Germinal center (tissue), 1 donor: ENCODE data around the gene CHPT1.

ENCODE experiments used
- DNase-seq: peaks from one replicate; pipeline ENCODE4 v3.0.0; 2012; ENCODE audit warnings: mixed read lengths, low spot score

Gene CHPT1

DNA sequence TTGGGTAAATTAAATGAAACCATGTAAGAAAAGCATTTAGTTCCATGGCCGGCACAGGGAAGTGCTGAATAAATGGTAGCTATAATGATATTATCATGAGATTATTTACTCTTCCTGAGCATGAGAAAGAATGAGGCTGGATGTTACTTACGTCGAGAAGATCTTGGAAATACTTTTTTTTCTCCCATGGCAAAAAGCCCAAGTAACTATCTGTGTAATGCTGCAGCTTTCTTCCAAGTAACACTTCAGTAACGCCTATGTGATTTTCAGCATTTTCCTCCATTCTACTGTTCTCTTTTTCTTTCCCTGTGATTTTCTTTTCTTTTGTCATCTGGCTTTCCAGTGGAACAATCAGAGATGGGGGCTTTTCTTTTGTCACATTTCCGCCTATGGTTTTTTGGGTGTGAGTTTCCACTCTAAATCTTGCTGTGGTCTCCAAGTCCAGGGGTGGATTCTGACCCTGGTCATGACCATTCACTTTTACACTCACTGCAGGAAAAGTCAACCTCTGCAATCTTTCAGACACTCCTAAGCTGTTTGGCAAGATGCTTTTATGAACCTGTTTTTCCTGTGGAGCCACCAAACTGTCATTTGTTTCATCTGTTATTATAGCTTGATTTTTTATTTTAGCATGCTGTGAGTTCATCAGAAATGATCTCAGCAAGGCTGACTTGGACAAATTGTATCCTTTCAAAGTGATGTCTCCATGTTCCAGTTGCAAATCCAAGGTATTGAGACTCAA lies 66.8 kb downstream of the CHPT1 start:
- no peak for DNase-seq

DNA sequence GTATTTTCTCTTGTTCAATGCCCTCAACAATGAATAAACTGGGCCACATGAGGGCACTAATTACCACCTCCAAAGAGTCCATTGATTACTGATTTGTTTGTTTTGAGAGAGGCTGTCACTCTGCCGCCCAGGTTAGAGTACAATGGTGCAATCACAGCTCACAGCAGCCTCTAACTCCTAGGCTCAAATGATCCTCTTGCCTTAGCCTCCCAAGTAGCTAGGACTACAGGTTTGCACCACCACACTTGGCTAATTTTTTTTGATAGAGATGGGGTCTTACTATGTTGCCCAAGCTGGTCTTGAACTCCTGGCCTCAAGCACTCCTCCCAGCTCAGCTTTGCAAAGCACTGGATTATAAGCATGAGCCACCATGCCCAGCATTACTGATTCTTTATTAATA lies 70.1 kb downstream of the CHPT1 start:
- DNase-seq = no peak

DNA sequence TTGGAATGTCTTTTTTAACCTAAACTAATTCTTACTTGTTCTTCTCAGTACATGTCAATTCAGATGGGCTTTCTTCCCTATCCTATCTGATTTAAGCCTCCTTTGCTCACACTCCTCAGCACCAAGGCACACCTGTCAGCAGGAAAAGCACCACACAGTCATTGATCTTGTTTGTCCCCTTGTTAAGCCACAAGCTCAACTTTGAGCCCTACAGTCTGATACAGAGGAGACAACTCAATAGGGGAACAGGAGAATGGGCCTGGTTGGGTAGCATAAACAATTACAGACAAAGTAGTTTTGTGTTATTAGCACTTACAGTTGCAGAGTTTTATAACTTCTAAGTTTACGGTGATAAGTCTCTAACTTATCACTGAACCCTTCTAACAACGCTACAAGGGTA lies 71.3 kb downstream of the CHPT1 start:
- DNase-seq = no peak

DNA sequence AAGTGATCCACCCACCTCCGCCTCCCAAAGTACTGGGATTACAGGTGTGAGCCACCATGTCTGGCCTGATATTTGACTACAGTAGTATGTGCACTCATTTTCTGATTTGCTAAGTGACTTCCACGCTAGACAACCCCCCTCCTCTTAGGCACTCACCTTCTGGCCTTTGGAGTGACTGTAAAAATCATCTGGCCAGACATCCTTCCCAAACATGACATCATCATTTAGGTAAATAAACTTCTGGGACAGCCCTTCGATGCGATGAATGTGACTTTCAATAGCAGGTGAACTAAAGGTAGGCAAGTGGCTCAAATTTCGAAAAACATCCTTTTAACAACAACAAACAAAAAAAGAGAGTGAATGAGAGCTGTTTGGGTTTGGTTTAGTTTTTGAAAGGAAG lies 72.4 kb downstream of the CHPT1 start:
- no peak for DNase-seq

DNA sequence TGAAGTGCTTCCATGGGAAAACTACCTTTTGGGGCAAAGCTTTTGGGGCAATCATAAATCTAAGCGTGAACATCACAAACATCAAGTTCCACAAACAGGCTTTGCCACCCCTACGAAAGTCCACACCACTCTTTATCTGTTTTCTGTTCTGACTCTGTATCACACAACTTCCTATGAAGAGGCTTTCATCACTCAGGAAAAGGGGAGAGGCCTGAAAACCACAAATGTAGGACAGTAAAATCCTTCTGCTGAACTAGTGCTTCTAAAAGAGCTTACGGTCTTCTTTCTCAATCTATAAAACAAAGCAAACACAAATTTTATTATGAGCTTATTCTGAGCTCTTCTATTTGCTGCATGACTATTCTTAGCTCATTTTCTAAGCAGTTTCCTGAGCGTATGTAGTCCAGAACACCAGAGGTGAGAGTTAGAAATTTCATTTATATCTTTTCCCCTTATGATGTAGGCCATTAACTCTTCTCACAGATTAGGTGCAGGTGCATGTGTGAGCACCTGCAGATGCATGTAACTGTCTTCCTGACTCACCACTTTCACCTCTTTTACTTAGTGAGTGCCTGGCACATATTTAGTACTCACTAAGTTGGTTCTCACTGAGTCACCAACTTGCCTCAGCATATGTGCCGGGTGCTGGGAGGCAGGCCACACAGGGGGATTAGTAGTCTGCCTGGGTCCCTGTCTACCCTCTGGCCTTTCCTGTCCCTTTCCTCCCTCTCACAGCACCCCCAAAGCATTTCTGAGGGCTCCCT lies 74.8 kb downstream of the CHPT1 start:
- DNase-seq = no peak

DNA sequence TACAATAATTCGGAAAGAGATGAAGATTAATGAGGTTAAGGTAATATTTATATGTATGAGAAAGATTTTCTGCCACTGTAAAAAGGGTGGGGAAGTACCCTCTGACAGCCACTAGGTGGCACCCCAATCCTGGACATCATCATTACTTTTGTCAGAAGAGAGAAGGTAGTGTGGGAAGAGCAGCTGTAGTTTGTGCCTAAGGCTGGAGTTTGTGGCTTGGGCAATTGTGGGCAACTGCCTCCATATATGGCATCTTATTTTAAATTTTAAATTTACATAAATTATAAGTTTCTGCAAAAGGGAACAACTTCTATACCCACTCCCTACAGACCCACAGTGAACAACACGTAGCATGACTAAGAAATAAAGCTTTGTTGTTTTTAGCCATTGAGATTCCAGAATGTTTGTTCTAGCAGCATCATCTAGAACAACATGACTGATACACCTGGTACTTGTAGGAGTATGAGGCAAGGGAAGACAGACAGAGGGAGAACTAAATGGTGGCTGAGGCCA lies 76.3 kb downstream of the CHPT1 start:
- DNase-seq = peak; percentile 74

DNA sequence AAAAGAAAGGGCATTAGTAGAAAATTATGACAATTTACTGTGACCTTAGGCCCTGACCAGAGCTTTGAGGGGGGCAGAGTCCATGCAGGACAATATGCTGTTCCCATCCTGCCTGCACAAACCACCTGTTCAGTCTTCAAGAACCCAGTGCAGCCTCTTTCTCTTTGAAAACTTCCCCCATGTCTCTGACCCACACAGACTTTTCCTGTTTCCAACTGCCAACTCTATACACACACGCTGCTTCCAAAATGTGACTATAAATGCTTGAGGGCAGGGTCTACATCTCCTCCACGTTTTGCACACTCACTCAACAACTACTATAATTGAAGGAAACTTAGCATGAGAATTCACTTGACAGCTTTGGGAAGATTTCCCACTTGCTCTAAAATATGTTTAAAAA lies 78.4 kb downstream of the CHPT1 start:
- no peak for DNase-seq

DNA sequence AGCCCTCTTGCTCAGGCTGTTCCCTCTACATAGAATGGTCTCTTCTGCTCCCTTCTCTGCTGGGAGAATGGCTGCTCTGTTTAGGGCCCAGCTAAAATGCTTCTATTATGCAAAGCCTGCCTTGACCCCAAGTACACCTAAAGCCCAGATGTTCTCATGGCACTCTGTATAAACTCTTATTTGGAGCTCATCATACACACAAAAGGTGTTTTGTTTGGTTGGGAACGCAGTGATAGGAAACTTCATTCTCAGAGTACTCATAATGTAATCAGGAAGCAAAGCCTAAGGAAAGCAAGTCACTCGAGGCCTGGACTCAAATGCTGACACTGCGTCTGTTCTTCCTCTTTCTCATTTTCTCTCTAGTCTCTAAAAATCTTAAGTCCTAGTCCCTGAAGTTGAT lies 80.0 kb downstream of the CHPT1 start:
- DNase-seq = no peak

DNA sequence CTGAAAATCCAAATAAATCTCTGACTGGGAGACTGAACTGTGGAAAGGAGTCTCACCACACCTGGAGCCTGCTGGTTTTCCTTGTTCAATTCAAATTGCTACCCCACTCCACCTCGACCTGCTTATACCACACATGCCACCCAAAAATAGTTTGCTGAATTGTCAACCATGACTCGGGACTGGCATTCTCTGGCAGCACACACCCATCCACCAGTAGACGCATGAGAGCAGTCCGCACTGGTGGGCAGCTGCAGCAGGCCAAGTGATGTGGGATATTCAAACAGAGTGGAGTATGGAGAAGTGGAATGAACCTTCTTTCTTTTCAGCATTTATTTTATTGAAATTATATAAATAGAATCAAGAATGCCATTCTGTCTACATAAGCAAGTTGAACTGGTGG lies 80.5 kb downstream of the CHPT1 start:
- DNase-seq = no peak
